GM12892 (cell line): ENCODE results near the gene ICAM2.
"Not testable (repeated sequence)": the region's sequence is repeated elsewhere in the genome, so short reads cannot be mapped to it uniquely, and the experiment has no call there.

Source experiments
- DNase-seq: peaks from one replicate; pipeline ENCODE4 v3.0.0; 2011; ENCODE audit not compliant: insufficient read length
- FAIRE-seq: peaks from 2 replicates; lab custom pipeline; 2011; peaks lifted over from hg19 to GRCh38; lab: Jason Lieb, UNC
- POLR2A ChIP-seq: IDR thresholded peaks from 2 replicates; pipeline ENCODE4 v1.6.1; 2011; ENCODE audit warnings: low read depth, low read length, control low read depth
- POLR2AphosphoS5 ChIP-seq: IDR thresholded peaks from 2 replicates; pipeline ENCODE4 v1.6.1; 2011; ENCODE audit warnings: low read depth, low read length, control low read depth
- TAF1 ChIP-seq: IDR thresholded peaks from 2 replicates; pipeline ENCODE4 v1.6.1; 2011; ENCODE audit warnings: low read depth, mild to moderate bottlenecking, control low read depth, low read length, borderline replicate concordance

The ICAM2 gene

DNA sequence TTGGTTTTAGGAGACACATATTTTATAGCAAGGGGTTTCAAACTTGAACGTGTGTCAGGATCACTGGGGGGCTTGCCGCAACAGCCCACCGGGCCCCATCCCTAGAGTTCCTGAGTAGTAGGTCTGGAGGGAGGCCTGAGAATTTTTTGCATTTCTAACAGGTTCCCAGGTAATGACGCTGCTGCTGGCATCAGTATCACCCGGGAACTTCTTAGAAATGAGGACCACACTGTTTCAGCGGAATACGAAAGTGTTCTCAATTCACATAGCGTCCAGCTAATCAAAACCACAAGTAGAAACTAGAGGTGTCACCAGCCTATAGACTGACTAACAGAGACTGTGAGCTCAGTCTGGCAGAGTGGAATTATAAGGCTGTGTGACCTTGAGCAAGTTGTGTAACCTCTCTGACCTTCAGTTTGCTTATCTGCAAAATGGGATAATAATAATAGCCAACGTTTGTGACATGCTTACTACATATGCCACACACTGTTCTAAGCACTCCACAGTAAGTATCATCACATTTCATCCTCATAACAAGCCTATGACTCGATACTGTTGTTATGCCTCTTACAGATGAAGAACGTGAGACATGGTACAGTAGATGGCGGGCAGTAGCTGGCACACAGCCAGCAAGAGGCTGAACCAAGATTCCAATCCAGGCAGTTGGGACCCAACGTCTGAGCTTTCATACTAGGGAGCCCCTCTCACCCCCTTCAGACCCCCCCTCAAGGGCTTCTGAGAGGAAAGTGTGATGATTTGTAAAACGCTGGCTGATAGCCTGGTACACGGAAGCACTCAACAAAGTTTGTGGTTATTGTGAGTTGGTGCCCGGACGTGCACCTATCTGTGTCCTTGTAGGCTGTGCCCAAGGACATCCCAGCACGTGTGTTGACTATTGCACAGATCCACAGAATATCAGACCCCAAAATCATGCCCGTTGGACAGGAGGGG lies 4.6 kb upstream of the ICAM2 start:
- TF ChIP-seq POLR2A: no peak
- TF ChIP-seq TAF1: no peak
- TF ChIP-seq POLR2AphosphoS5: no peak
- no peak for FAIRE-seq
- no peak for DNase-seq

DNA sequence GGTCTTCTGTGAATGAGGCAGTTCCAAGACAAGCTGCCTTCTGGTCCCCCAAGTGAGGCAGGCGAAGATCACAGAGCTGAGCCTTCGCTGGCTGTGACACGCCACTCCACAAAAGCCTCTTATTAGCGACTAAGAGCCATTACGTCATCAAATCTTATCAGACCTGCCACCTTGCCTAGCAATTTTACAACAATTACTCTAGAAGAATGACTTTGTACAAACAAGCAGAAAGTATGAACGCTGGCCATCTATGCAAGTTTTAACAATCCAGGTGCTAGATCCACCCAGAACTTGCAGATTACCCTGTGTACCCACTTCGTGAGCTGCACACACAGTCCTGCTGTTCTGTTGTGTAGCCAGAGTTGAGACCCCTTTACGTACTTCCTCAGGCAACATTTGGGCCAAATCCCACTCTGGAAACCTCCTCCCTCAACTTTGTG lies 3.8 kb upstream of the ICAM2 start:
- FAIRE-seq: no peak
- TF ChIP-seq POLR2A: no peak
- TF ChIP-seq POLR2AphosphoS5: no peak
- TF ChIP-seq TAF1: no peak
- DNase-seq: no peak

DNA sequence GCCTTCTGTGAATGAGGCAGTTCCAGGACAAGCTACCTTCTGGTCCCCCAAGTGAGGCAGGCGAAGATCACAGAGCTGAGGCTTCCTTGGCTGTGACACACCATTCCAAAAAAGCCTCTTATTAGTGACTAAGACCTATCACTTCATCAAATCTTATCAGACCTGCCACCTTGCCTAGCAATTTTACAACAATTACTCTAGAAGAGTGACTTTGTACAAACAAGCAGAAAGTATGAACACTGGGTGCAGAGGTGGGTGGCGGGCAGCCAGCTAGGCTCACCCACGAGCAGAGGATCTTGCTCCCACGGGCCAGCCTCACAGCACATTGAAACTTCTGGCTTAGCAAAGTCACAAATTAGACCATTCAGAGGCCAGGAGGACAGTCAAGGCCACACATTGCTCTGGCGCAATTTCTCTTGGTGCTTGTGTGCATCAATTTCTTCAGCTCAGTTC lies 2.2 kb upstream of the ICAM2 start:
- DNase-seq (no peak), FAIRE-seq (no peak)
- TF ChIP-seq TAF1 (no peak), POLR2A (no peak), POLR2AphosphoS5 (no peak)

DNA sequence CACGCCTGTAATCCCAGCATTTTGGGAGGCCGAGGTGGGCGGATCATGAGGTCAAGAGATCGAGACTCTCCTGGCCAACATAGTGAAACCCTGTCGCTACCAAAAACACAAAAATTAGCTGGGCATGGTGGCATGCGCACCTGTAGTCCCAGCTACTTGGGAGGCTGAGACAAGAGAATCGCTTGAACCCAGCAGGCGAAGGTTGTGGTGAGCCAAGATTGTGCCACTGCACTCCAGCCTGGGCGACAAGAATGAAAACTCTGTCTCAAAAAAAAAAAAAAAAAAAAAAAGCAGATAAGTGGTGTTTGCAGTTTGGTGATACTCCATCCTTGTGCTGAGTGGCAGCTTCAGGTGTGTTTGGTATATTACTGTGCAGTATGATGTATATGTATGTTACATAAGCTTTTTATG lies 877 bp downstream of the ICAM2 start:
- not testable (repeated sequence) for DNase-seq, FAIRE-seq

DNA sequence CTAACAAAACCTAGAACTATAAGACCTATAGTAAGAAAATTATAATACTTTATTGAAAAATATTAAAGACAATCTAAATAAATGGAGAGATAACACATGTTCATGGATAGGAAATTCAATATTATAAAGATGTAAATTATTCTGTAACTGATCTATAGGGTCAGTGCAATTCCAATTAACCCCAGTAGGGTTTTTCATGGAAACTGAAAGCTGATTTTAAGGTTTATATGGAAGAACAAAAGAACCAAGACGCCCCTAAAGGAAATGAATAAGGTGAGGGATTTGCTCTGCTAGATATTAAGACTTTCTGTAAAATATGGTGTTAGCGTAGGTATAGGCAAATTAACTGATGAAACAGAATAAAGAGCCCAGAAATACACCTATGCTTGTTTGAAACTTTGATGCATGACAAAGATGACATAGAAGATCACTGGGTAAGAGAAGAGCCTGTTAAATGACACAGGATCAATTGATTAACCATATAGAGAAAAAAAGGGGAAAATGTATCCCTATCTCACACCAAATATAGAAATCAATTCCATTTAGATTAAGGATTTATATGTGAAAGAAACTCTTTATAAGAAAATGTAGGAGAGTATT lies 3.0 kb downstream of the ICAM2 start:
- TF ChIP-seq TAF1: no peak
- TF ChIP-seq POLR2AphosphoS5: no peak
- TF ChIP-seq POLR2A: no peak
- DNase-seq (no peak), FAIRE-seq (no peak)

DNA sequence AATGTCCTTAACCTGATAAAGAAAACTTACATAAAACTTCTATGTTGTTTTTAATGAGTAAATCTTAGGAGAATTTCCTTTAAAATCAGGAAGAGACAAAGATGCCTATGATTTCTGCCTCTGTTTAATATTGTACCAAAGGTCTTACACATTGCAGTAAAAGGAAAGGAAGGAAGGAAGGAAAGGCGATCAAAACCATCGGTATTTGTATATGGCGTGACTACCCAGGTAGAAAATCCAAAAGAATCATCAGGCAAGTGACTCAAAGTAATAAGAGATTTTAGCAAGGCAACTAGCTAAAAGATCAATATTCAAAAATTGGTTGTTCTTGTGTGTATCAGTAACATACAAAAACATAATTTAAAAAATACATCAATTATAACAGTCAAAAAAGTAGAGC lies 3.5 kb downstream of the ICAM2 start:
- TF ChIP-seq POLR2A: no peak
- TF ChIP-seq TAF1: no peak
- TF ChIP-seq POLR2AphosphoS5: no peak
- DNase-seq: no peak
- FAIRE-seq: no peak

DNA sequence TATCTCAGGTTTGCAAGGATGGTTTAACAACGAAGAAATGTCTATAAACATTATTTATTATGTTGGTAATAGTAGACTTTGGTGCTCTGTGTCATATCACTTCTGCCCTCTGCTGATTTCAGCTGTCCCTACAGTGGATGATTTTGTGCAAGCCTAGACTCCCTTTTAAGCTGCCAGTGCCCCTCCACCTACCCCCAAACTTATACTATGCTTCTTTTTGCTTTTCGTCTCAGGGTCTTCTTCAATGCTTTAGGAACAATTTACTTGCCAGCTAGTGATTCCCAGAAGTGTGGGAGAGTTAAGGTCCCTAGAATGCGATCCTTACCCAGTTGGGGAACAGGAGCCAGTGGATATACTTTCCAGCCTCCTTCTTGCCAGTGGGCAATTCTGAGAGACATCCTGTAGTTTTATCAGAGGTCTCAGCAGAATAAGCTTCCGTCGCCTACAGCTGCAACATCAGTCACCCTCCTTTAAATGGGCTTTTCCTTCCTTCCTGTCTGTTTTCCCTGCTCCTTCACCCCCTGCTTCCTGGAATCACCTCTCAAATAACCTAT lies 4.1 kb downstream of the ICAM2 start:
- DNase-seq (no peak), FAIRE-seq (peak; percentile 92)
- no peak for TF ChIP-seq TAF1
- no peak for TF ChIP-seq POLR2AphosphoS5
- no peak for TF ChIP-seq POLR2A

DNA sequence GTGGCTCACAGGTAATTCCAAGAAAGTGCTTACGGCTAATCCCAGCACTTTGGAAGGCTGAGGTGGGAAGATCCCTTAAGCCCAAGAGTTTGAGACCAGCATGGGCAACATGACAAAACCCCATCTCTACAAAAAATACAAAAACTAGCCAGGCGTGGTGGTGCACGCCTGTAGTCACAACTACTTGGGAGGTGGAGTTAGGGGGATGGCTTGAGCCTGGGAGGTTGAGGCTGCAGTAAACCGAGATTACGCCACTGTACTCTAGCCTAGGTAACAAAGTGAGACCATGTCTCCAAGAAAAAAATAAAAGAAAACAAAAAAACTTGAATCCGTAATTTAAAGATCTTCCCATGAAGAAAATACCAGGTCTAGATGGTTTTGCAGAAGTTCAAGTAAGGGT lies 5.0 kb downstream of the ICAM2 start:
- no peak for TF ChIP-seq TAF1
- no peak for TF ChIP-seq POLR2AphosphoS5
- no peak for TF ChIP-seq POLR2A
- FAIRE-seq: no peak
- no peak for DNase-seq

DNA sequence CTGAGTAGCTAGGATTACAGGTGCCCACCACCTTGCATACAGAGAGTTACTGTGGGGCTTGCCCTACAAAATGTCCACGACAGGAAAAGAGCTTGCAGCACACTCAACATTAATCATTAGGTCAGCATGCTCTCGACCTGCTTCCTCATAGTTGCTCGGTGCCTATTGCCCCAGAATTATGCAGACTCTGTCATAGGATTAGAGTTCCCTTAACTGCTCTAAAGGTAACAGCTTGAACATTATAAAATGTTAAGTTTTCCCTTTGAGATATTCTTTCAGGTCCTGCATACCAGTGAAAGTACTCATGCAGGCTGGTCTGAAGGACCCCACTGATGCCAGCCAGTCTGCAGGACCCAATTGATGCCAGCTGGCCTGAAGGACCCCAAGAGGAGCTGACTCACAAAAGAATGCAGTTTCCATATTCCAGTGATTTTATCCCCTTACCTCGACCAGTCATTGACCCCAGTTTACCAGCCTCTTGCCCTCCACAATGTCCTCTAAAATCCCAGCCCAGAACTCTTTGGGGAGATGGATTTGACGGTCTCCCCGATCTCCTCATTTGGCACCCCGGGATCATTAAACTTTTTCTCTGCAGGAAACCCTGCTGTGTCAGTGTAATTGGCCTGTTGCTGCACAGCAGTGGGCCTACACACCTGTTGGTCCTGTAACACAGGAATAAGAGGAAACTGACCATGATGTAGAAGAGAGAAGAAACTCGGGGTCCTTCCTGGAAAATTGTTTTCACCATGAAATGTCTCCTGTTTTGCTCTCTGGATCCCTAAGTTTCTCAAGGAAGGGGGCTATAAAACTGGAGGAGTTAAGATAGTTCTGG lies 10.6 kb downstream of the ICAM2 start:
- TF ChIP-seq TAF1 (no peak), POLR2AphosphoS5 (no peak), POLR2A (no peak)
- no peak for FAIRE-seq
- no peak for DNase-seq

DNA sequence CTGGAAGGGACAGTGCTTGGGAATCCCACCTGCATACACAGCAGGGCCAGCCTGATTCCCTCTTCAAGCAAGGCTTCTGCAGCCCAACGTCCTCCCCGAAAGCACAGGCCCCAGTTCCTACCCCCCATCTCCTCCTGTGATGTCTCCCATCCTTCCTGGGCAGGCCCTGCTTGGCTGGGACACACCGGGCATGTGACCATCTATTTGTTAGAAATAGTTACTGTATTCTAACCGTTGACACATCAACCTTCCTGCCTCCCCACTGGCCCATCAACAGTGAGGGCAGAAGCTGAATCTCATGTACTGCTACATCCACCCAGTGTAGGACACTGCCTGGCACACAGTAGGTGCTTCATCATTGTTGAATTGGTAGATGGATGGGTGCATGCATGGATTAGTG lies 11.6 kb downstream of the ICAM2 start:
- DNase-seq (no peak), FAIRE-seq (no peak)
- no peak for TF ChIP-seq POLR2A
- TF ChIP-seq POLR2AphosphoS5: no peak
- no peak for TF ChIP-seq TAF1

DNA sequence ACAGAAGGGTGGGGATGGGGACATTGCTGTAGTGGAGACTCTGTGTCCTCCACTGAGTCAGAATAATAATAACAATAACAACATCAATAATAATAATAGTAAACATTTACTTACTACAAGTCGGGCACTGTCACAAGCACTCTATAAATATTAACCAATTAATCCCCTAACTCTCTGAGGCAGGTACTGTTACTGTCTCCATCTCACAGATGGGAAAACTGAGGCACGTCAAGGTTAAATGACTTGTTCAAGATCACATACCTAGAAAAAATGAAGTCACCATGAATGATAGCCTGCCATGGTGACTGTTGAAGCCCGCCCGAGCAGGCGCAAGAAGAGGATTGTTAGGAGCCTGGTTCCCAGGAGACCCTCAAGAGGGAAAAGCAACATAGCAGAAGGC lies 12.1 kb downstream of the ICAM2 start:
- TF ChIP-seq POLR2A: no peak
- no peak for TF ChIP-seq TAF1
- FAIRE-seq (no peak), DNase-seq (no peak)

DNA sequence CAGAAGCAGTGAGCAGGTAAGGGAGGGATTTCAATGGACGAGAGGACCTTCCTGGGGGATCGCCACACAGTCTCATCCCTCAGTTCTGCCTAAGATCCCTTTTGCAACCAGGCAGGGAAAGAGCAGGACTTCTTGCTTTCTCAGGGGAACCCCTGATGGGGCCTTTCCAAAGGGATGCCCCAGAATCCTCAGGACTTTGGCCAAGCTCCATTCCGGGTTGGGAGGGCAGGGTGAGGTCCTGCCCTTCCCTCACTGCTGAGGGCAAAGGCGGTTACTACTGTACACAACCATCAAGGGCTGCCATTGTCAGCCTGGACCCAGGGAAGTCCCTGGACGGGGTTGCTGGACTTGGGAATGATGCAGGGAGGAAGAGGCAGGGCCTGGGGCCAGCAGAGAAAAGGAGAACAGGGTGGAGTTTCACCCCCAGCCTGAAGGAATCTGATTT lies 12.6 kb downstream of the ICAM2 start:
- FAIRE-seq (no peak), DNase-seq (no peak)
- TF ChIP-seq POLR2AphosphoS5: no peak
- TF ChIP-seq POLR2A: no peak
- no peak for TF ChIP-seq TAF1

DNA sequence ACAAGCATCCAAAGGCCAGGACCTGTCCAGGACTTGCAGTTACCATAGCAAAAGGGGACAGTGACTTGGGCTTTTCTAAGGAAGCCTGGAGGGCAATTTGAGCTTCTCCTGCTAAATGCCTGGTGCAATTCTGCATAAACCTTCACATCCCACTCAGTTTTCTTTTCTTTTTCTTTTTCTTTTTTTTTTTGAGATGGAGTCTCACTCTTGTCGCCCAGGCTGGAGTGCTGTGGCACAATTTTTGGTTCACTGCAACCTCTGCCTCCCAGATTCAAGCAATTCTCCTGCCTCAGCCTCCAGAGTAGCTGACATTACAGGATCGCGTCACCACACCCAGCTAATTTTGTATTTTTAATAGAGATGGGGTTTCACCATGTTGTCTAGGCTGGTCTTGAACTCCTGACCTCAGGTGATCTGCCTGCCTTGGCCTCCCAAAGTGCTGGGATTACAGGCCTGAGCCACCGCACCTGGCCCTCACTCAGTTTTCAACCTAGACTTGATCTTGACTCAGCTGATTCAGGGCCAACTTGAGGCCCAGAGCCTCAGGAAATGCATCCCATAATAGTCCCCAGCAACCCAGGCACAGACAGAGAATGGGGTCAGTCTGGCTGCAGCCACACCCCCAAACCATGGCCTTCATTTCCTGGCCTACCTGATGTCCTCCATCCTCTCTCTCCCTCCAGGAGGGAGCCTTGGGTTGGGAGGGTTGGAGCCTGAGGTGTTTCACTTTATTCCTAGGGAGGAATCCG lies 13.2 kb downstream of the ICAM2 start:
- not testable (repeated sequence) for DNase-seq, FAIRE-seq
